ENCODE data around the gene PTPRQ.

DNA sequence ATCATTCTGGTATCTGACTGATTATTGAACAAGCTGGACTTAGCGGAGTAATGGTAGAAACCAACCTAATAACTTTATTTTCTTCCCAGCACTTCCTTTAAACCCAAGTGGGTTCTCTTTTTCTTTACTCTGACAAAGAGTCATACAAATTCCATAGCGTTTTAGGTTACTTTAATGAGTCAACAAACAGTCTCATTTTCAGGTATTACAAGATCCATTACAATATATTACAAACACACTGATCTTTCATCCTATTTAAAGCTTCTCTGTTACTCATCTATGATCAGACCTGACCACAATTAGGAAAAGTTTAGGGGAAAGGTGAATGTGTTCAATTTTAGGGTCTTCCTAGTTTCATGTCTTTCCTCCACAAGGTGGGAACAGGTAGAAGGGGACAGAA, 39.4 kb upstream of the PTPRQ start:
- TF ChIP-seq, protein P1, sequence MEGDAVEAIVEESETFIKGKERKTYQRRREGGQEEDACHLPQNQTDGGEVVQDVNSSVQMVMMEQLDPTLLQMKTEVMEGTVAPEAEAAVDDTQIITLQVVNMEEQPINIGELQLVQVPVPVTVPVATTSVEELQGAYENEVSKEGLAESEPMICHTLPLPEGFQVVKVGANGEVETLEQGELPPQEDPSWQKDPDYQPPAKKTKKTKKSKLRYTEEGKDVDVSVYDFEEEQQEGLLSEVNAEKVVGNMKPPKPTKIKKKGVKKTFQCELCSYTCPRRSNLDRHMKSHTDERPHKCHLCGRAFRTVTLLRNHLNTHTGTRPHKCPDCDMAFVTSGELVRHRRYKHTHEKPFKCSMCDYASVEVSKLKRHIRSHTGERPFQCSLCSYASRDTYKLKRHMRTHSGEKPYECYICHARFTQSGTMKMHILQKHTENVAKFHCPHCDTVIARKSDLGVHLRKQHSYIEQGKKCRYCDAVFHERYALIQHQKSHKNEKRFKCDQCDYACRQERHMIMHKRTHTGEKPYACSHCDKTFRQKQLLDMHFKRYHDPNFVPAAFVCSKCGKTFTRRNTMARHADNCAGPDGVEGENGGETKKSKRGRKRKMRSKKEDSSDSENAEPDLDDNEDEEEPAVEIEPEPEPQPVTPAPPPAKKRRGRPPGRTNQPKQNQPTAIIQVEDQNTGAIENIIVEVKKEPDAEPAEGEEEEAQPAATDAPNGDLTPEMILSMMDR (IDR thresholded peaks at IDR 0.05) = no peak
- TF ChIP-seq POLR2A (IDR thresholded peaks at IDR 0.05) (no peak), EP300 (IDR thresholded peaks at IDR 0.05) (no peak)

Measured in tibial nerve (tissue), 4 donors.